ENCODE data around the gene MCRS1.

DNA sequence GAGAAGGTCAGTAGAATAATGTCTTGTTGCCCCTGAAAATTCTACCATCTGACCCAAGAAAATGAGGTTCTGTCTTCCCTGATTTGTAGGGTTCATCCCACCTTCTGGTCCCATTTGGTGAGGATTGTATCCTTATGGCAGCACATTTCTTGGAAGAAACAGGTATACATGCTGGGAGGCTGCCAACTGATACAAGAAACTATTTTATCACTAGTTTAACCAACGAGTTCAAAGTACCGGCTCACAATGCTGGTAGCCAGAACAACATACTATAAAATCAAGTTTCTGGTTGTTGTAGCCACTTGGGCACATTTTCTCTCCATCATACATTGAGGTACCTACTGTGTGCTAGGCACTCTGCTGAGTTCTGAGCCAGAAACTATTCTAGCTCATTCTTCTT is 36.2 kb downstream of the MCRS1 start:
- TF ChIP-seq POLR2AphosphoS5 (IDR thresholded peaks at IDR 0.05; ENCODE audit: low read depth, low read length) (no peak), POLR2A (IDR thresholded peaks at IDR 0.05; ENCODE audit: low read depth, low read length) (no peak)

Measured in GM12892 (cell line).